BE2C (cell line): ENCODE results near the gene PPP3CA.

Source experiments
- DNase-seq: peaks from one replicate; pipeline ENCODE4 v3.0.0-alpha.2; 2020
- H3K27me3 ChIP-seq: fragments of 250-450 bp; sonication (Bioruptor Pico); 2 replicates; pipeline ENCODE4 v1.5.1; 2020; ENCODE audit warnings: mild to moderate bottlenecking
- H3K36me3 ChIP-seq: fragments of 250-450 bp; sonication (Bioruptor Pico); 2 replicates; pipeline ENCODE4 v1.5.1; 2020; ENCODE audit warnings: mild to moderate bottlenecking
- H3K4me1 ChIP-seq: fragments of 250-450 bp; sonication (Bioruptor Pico); 2 replicates; pipeline ENCODE4 v1.5.1; 2020
- H3K4me3 ChIP-seq: 2 replicates; pipeline ENCODE4 v1.5.1; 2011; ENCODE audit warnings: low read depth, low read length
- H3K9me3 ChIP-seq: fragments of 250-450 bp; sonication (Bioruptor Pico); 2 replicates; pipeline ENCODE4 v1.5.1; 2020
- CTCF ChIP-seq: IDR thresholded peaks from 2 replicates; pipeline ENCODE4 v1.5.1; 2012; ENCODE audit warnings: mild to moderate bottlenecking, low read depth, low read length

Gene PPP3CA

GRCh38 chr4:101025755-101026154 is 321.6 kb downstream of the PPP3CA start:
- H3K4me3 ChIP-seq = no peak overlapping the region
- H3K9me3 ChIP-seq = no peaks in the 10 kb centered on the region
- peaks cover 4% of the 10 kb centered on the region for H3K4me1 ChIP-seq
- H3K27me3 ChIP-seq = no peaks in the 10 kb centered on the region
- peaks cover 5% of the 10 kb centered on the region; the same call in 1 of the 2 replicates for H3K36me3 ChIP-seq
- no peak for TF ChIP-seq CTCF
- no peak for DNase-seq

- Histone ChIP-seq H3K4me3 (no peak overlapping the region), H3K36me3 (no peaks in the 10 kb centered on the region), H3K9me3 (no peaks in the 10 kb centered on the region), H3K4me1 (no peaks in the 10 kb centered on the region), H3K27me3 (no peaks in the 10 kb centered on the region)
- no peak for TF ChIP-seq CTCF
- no peak for DNase-seq
Measured at GRCh38 chr4:101022151-101023024, 324.9 kb downstream of the PPP3CA start.

- H3K4me1 ChIP-seq = no peaks in the 10 kb centered on the region
- no peak for TF ChIP-seq CTCF
- no peak for DNase-seq
Measured at GRCh38 chr4:101020956-101021355, 326.4 kb downstream of the PPP3CA start.

GRCh38 chr4:101019941-101020401 is 327.4 kb downstream of the PPP3CA start:
- Histone ChIP-seq H3K36me3 (no peaks in the 10 kb centered on the region), H3K4me3 (no peak overlapping the region)

More at GRCh38 chr4:101020956-101021355, 326.4 kb downstream of the PPP3CA start:
- Histone ChIP-seq H3K4me3 (no peak overlapping the region), H3K36me3 (no peaks in the 10 kb centered on the region), H3K9me3 (no peaks in the 10 kb centered on the region), H3K27me3 (no peaks in the 10 kb centered on the region)

GRCh38 chr4:101019313-101019712 is 328.0 kb downstream of the PPP3CA start:
- Histone ChIP-seq H3K36me3 (no peaks in the 10 kb centered on the region), H3K4me3 (no peak overlapping the region), H3K9me3 (no peaks in the 10 kb centered on the region), H3K27me3 (no peaks in the 10 kb centered on the region), H3K4me1 (no peaks in the 10 kb centered on the region)
- no peak for DNase-seq
- no peak for TF ChIP-seq CTCF

More at GRCh38 chr4:101019941-101020401, 327.4 kb downstream of the PPP3CA start:
- Histone ChIP-seq H3K9me3 (no peaks in the 10 kb centered on the region), H3K27me3 (no peaks in the 10 kb centered on the region), H3K4me1 (no peaks in the 10 kb centered on the region)
- no peak for TF ChIP-seq CTCF
- no peak for DNase-seq

GRCh38 chr4:101018836-101019235 is 328.5 kb downstream of the PPP3CA start:
- no peak for TF ChIP-seq CTCF
- H3K4me3 ChIP-seq = no peak overlapping the region
- H3K36me3 ChIP-seq = no peaks in the 10 kb centered on the region
- no peaks in the 10 kb centered on the region for H3K27me3 ChIP-seq
- no peak for DNase-seq
- no peaks in the 10 kb centered on the region for H3K4me1 ChIP-seq
- no peaks in the 10 kb centered on the region for H3K9me3 ChIP-seq
